Measurements from ENCODE around the gene ZNF654. TPM values are rescaled to one million over a fixed set of nuclear protein-coding genes. Genes with fewer than 3 reads are reported as not detected.
"Not testable (repeated sequence)": the region's sequence is repeated elsewhere in the genome, so short reads cannot be mapped to it uniquely, and the experiment has no call there.

ZNF654 gene
- total RNA-seq, 6 experiments from 2014 or later, result 5.4 to 11.7 (median 6.7) TPM

DNA sequence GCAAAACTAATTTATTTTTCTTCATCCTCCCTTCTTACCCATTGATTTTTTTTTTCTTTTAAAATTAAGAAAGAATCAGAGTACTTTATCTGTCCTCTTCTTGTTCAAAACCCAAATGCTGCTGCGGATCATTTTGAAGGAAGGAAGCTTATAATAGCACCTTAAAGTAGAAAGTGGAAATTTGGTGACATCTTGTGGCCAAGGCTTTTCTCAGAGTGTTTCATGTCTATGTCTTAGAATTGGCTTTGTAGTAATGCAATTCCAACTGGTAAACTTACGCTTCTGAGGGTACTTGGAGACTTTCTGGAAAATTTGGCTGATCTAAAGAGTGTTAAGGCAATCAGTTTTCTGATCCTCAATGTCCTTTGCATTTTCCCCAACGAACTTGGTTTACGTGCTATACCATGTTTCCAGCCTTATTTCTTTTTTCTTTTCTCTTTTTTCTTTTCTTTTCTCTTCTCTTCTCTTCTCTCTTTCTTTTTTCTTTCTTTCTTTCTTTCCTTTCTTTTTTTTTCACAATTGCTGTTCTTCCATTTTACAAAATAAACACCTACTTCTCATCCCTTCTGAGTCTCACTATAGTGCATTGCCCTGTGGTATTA lies 121.4 kb downstream of the ZNF654 start:
- intact Hi-C loops (cut with DNase I), result no loop called here
- Histone ChIP-seq H3K4me1 (no peaks in the 10 kb centered on the region), H3K4me3 (no peak overlapping the region), H3K36me3 (no peaks in the 10 kb centered on the region), H3K27me3 (no peaks in the 10 kb centered on the region), H3K9me3 (no peaks in the 10 kb centered on the region), H3K27ac (no peak overlapping the region)
- DNase-seq (no peak), ATAC-seq (no peak)
- TF ChIP-seq, protein P1, sequence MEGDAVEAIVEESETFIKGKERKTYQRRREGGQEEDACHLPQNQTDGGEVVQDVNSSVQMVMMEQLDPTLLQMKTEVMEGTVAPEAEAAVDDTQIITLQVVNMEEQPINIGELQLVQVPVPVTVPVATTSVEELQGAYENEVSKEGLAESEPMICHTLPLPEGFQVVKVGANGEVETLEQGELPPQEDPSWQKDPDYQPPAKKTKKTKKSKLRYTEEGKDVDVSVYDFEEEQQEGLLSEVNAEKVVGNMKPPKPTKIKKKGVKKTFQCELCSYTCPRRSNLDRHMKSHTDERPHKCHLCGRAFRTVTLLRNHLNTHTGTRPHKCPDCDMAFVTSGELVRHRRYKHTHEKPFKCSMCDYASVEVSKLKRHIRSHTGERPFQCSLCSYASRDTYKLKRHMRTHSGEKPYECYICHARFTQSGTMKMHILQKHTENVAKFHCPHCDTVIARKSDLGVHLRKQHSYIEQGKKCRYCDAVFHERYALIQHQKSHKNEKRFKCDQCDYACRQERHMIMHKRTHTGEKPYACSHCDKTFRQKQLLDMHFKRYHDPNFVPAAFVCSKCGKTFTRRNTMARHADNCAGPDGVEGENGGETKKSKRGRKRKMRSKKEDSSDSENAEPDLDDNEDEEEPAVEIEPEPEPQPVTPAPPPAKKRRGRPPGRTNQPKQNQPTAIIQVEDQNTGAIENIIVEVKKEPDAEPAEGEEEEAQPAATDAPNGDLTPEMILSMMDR (IDR thresholded peaks at IDR 0.05), result peak in 2 of 4 donors; percentile 19 to 43
- no peak for TF ChIP-seq POLR2A (IDR thresholded peaks at IDR 0.05)
- 58% methylated on average over 4 of the region's 4 CpGs for WGBS (ENCODE audit: insufficient coverage, low coverage, low lambda C conversion rate, missing lambda C conversion rate)

GRCh38 chr3:88182165-88182918 lies 123.3 kb downstream of the ZNF654 start:
- intact Hi-C loops (cut with DNase I); H3K27me3 ChIP-seq: not testable (repeated sequence)
- 56% methylated on average over 4 of the region's 9 CpGs for WGBS (ENCODE audit: insufficient coverage, low coverage, low lambda C conversion rate, missing lambda C conversion rate)

GRCh38 chr3:88188436-88188835 lies 129.4 kb downstream of the ZNF654 start:
- WGBS (ENCODE audit: insufficient coverage, low coverage, low lambda C conversion rate, missing lambda C conversion rate), result 61% methylated on average over 3 of the region's 6 CpGs
- Histone ChIP-seq H3K36me3 (no peaks in the 10 kb centered on the region), H3K9me3 (no peaks in the 10 kb centered on the region), H3K27me3 (no peaks in the 10 kb centered on the region), H3K27ac (no peak overlapping the region), H3K4me1 (no peaks in the 10 kb centered on the region), H3K4me3 (no peak overlapping the region)
- no peak for DNase-seq
- intact Hi-C loops (cut with DNase I), result no loop called here
- no peak for ATAC-seq
- no peak for TF ChIP-seq POLR2A (IDR thresholded peaks at IDR 0.05)
- TF ChIP-seq, protein P1 (IDR thresholded peaks at IDR 0.05), result no peak

More at GRCh38 chr3:88182165-88182918, 123.3 kb downstream of the ZNF654 start:
- ATAC-seq, H3K9me3 ChIP-seq, H3K27ac ChIP-seq, DNase-seq, H3K4me1 ChIP-seq, H3K4me3 ChIP-seq, H3K36me3 ChIP-seq: not testable (repeated sequence)

- intact Hi-C loops (cut with DNase I), result no loop called here
- Histone ChIP-seq H3K36me3 (no peaks in the 10 kb centered on the region), H3K27me3 (no peaks in the 10 kb centered on the region), H3K27ac (no peak overlapping the region), H3K4me3 (no peak overlapping the region), H3K9me3 (no peaks in the 10 kb centered on the region), H3K4me1 (no peaks in the 10 kb centered on the region)
- 83% methylated on average over 11 of the region's 11 CpGs for WGBS (ENCODE audit: insufficient coverage, low coverage, low lambda C conversion rate, missing lambda C conversion rate)
- ATAC-seq (no peak), DNase-seq (no peak)
- no peak for TF ChIP-seq POLR2A (IDR thresholded peaks at IDR 0.05)
- TF ChIP-seq, protein P1 (IDR thresholded peaks at IDR 0.05), result no peak
Measured at GRCh38 chr3:88189361-88189810, 130.3 kb downstream of the ZNF654 start.

DNA sequence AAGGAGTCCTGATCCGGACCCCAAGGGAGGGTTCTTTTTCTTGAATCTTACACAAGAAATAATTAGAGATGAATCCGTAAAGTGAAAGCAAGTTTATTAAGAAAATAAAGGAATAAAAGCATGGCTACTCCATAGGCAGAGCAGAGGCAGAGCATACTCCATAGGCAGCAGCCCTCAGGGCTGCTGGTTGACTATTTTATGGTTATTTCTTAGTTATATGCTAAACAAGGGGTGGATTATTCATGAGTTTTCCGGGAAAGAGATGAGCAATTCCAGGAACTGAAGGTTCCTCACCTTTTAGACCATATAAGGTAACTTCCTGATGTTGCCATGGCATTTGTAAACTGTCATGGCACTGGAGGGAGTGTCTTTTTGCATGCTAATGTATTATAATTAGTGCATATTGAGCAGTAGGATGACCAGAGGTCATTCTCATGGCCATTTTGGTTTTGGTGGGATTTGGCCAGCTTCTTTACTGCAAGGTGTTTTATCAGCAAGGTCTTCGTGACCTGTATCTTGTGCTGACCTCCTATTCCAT lies 132.9 kb downstream of the ZNF654 start:
- Histone ChIP-seq H3K36me3 (no peaks in the 10 kb centered on the region), H3K4me3 (no peak overlapping the region), H3K27ac (no peak overlapping the region), H3K27me3 (no peaks in the 10 kb centered on the region), H3K9me3 (no peaks in the 10 kb centered on the region), H3K4me1 (no peaks in the 10 kb centered on the region)
- ATAC-seq (no peak), DNase-seq (no peak)
- 55% methylated on average over 4 of the region's 4 CpGs for WGBS (ENCODE audit: insufficient coverage, low coverage, low lambda C conversion rate, missing lambda C conversion rate)
- intact Hi-C loops (cut with DNase I), result no loop called here
- TF ChIP-seq POLR2A (IDR thresholded peaks at IDR 0.05), result no peak
- TF ChIP-seq, protein P1 (IDR thresholded peaks at IDR 0.05), result no peak

All from right lobe of liver (tissue), 6 donors.